Left lung (tissue), 10 donors: ENCODE results near the gene HNRNPUL1. TPM values are rescaled to one million over a fixed set of nuclear protein-coding genes. Genes with fewer than 3 reads are reported as not detected.

Experiments
- ATAC-seq: fragments of 200-7000 bp; cut with Tn5 transposase; one replicate; pipeline ENCODE4 v1.9.1; 2020; ENCODE audit warnings: moderate library complexity
- DNase-seq, 4 donors: peaks; one replicate each; pipeline ENCODE4 v3.0.0-alpha.2; 2013 to 2020
- H3K27ac ChIP-seq, 2 donors: fragments of 200-600 bp; sonication (generic) in 1 of 2; one replicate each; pipeline versions ENCODE4 v1.5.0 to v1.8.0; 2020 to 2021
- H3K27me3 ChIP-seq, 2 donors: fragments of 200-600 bp; sonication (generic) in 1 of 2; one replicate each; pipeline versions ENCODE4 v1.5.0 to v1.8.0; 2020 to 2021
- H3K36me3 ChIP-seq, 2 donors: fragments of 200-600 bp; sonication (generic) in 1 of 2; one replicate each; pipeline versions ENCODE4 v1.5.0 to v1.8.0; 2020 to 2021
- H3K4me1 ChIP-seq, 2 donors: fragments of 200-600 bp; one replicate each; pipeline ENCODE4 v1.8.0; 2021
- H3K4me3 ChIP-seq, 2 donors: fragments of 200-600 bp; sonication (generic) in 1 of 2; one replicate each; pipeline versions ENCODE4 v1.5.0 to v1.8.0; 2020 to 2021; ENCODE audit warnings: mild to moderate bottlenecking in 1 of 2
- H3K9me3 ChIP-seq, 2 donors: fragments of 200-600 bp; sonication (generic) in 1 of 2; one replicate each; pipeline versions ENCODE4 v1.5.0 to v1.8.0; 2020 to 2021
- intact Hi-C, 2 donors: fragments of 100-400 bp; cut with DNase I; formaldehyde crosslinking; loops; one replicate each; pipeline versions ENCODE4 v1.11.2 to v1.14.2; 2022
- polyA plus RNA-seq, 6 donors: library from polyadenylated mRNA; unstranded; fragments of 120-200 nt; gene quantifications; one replicate each; pipeline ENCODE4 v1.2.1, GENCODE V29; 2013; ENCODE audit not compliant: insufficient read length in 6 of 6
- total RNA-seq, 2 donors: library from RNA; stranded (reverse); fragmentation: NEBNext Ultra II Directional; extraction: Animal tissue kit (Norgen Biotek cat#: 25700); gene quantifications; one replicate each; pipeline ENCODE4 v1.2.1, GENCODE V29; 2021
- TF ChIP-seq, protein P1 (sequence below), 2 donors: fragments of 200-600 bp; sonication (generic) in 1 of 2; IDR thresholded peaks; one replicate each; pipeline versions ENCODE4 v1.5.0 to v1.8.0; 2021; ENCODE audit warnings: antibody characterized with exemption in 2 of 2
- donor health status: DM: no; HTN: yes; CAD: no.
- donor health status: DM: no; HTN: no; CAD: no.

The HNRNPUL1 gene
- total and polyA plus RNA-seq, 8 donors: 168 to 240 (median 227) TPM

DNA sequence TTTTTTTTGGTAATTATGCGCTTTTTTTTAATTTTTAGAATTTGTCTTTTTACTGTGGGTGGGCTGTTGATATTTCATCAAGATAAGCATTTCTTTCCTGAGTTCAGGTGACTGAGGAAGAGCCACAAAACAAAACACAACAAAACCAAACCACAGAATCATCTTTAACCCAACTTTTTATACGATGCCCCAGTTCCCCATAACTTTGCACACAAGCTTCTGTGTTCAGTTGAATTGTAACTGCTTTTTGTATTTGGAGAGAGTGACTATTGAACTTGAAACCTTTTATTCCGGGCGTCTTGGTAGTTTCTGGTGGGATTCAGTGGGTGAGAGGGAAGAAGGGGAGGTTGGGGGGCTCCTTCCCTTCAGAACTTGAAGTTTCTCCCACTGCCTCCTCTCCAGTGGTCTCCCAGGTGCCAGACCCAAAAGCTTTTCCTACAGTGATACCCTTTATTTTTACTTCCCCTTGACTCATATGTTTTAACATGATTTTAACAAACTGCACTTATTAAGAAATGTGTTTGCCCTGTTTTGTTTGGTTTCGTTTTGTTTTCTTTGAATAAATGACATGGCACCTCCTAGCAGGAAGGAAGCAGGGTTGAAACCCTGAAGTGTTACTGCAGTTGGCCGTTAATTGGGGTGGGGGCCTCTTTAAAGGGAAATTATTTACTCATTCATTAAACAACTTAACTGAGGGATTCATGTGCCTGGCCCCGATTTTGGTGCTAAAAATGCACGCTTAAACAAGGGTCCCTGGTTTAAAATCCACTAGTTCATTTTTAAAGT, 43.1 kb downstream of the HNRNPUL1 start:
- no peak for ATAC-seq
- Histone ChIP-seq H3K9me3 (no peaks in the 10 kb centered on the region), H3K27ac (peak overlapping the region; percentile 96 to 98), H3K36me3 (peaks cover 0 to 59% of the 10 kb centered on the region in 2 donors), H3K4me3 (no peak overlapping the region), H3K4me1 (peaks cover 28 to 63% of the 10 kb centered on the region in 2 donors), H3K27me3 (no peaks in the 10 kb centered on the region)
- peak in 1 of 4 donors; percentile 11 for DNase-seq
- intact Hi-C loops: loop anchor here in 1 of 2 donors (5.0 kb wide), 1 partner anchor 100 kb away; no protein-coding TSS in a partner anchor
- TF ChIP-seq, protein P1, sequence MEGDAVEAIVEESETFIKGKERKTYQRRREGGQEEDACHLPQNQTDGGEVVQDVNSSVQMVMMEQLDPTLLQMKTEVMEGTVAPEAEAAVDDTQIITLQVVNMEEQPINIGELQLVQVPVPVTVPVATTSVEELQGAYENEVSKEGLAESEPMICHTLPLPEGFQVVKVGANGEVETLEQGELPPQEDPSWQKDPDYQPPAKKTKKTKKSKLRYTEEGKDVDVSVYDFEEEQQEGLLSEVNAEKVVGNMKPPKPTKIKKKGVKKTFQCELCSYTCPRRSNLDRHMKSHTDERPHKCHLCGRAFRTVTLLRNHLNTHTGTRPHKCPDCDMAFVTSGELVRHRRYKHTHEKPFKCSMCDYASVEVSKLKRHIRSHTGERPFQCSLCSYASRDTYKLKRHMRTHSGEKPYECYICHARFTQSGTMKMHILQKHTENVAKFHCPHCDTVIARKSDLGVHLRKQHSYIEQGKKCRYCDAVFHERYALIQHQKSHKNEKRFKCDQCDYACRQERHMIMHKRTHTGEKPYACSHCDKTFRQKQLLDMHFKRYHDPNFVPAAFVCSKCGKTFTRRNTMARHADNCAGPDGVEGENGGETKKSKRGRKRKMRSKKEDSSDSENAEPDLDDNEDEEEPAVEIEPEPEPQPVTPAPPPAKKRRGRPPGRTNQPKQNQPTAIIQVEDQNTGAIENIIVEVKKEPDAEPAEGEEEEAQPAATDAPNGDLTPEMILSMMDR (IDR thresholded peaks at IDR 0.05): no peak

DNA sequence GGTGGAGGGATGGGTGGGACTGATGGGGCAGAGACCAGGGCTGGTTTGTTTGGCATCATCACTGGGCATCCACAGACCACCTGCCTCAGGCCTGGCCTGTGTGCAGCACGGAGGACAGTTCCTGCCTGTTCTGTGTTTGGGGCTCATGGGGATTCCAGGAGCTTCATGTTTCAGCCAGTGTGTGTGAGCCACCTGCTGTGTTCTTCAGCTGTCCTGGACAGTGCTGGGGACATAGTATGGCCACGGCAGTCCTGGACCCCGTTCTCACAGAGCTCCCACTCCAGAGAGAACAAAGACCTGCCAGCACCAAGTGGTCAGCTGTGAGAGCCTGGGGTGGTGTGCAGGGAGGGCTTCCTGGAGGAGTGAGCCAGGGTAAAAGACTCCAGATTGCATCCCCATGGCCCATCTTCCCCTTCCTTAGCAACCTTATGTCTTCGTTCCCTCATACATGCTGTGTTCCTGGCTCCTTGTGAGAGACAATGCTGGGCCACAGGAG, 43.8 kb downstream of the HNRNPUL1 start:
- no peak overlapping the region for H3K4me3 ChIP-seq
- peaks cover 0 to 59% of the 10 kb centered on the region in 2 donors for H3K36me3 ChIP-seq

DNA sequence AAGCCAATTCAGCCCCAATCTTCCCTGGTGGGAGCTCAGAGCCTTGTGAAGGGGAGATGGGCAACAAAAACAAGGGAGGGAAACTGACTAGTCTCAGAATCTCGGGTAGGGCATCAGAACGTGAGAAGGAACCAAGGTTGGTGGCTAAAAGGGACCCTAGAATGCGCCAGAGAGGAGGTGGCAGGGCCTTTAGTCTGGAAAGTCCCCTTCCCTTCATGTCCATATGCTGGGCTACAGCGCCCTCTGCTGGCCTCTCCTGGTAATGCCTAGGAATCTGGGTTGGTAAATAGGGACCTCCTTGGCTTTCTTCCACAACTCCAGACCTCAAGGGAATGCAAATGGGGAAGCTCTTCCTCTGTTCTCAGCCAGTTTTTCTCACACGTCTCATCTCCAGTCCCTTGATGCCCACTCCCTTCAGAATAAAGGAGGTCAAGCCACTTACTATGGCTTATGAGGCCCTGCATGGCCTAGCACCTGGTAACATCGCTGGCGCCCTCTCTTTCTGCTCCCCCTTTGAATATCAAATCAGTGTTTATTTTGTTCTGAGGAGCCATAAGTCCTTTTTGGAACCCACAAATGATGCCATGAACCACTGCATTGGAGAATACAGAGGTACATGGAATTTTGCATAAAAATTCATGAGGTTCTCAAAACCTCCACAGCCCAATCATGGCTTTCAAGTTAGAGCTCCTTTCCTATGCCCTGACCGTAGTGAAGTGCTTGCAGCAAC, 44.4 kb downstream of the HNRNPUL1 start:
- intact Hi-C loops: loop anchor here in 1 of 2 donors (5.0 kb wide), 1 partner anchor 101 kb away; no protein-coding TSS in a partner anchor
- TF ChIP-seq, protein P1 (IDR thresholded peaks at IDR 0.05): peak; percentile 93 to 98
- Histone ChIP-seq H3K27ac (peak overlapping the region; percentile 96 to 98), H3K4me1 (peaks cover 28 to 68% of the 10 kb centered on the region in 2 donors), H3K4me3 (peak overlapping the region in 1 of 2 donors; percentile 85), H3K36me3 (peaks cover 0 to 59% of the 10 kb centered on the region in 2 donors), H3K9me3 (no peaks in the 10 kb centered on the region), H3K27me3 (no peaks in the 10 kb centered on the region)
- ATAC-seq (peak; percentile 82), DNase-seq (peak; percentile 90 to 94 (median 92))

More for the DNA sequence above, 43.8 kb downstream of the HNRNPUL1 start:
- TF ChIP-seq, protein P1 (IDR thresholded peaks at IDR 0.05): no peak
- ATAC-seq (peak; percentile 0), DNase-seq (peak in 1 of 4 donors; percentile 30)
- intact Hi-C loops: loop anchor here in 1 of 2 donors (5.0 kb wide), 1 partner anchor 101 kb away; no protein-coding TSS in a partner anchor
- no peaks in the 10 kb centered on the region for H3K27me3 ChIP-seq
- no peaks in the 10 kb centered on the region for H3K9me3 ChIP-seq
- peaks cover 28 to 63% of the 10 kb centered on the region in 2 donors for H3K4me1 ChIP-seq
- peak overlapping the region; percentile 96 to 98 for H3K27ac ChIP-seq

DNA sequence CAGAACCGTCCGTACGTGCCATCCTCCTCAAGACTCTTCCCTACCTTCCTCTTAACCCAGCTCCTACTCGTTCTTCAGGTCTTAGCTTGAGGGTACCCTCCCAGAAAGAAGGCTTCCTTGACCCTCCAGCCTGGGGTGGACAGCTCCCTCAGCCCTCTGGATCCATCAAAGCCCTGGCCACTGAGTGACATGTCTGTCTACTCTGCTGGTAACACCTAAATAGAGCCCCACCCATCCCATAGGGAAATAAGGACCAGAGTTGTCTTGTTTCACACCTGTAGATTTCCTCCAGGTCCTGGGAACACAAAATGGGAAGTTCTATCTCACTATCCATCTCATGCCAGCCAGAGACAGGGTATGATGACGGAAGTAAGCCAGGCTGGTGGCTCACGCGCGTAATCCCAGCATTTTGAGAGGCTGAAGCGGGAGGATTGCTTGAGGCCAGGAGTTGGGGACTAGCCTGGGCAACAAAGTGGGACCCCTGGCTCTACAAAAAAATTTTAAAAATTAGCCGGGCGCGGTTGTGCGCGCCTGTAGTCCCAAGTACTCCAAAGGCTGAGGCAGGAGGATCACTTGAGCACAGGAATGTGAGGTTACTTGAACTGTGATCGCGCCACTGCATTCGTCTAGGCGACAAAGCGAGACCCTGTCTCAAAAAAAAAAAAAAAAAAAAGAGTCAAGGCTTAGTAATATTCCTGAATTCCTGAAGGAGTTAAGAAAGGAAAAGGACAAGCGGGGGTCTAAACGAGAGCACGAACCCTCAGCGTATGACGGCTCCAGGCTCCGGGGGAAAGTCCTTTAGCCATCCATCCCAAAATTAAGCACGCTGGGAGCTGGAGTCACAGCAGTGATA, 45.2 kb downstream of the HNRNPUL1 start:
- Histone ChIP-seq H3K4me3 (peak overlapping the region; percentile 63 to 85), H3K4me1 (peaks cover 28 to 70% of the 10 kb centered on the region in 2 donors), H3K36me3 (peaks cover 0 to 59% of the 10 kb centered on the region in 2 donors), H3K27ac (peak overlapping the region; percentile 96 to 98), H3K9me3 (no peaks in the 10 kb centered on the region), H3K27me3 (no peaks in the 10 kb centered on the region)
- peak in 1 of 4 donors; percentile 46 for DNase-seq
- peak; percentile 46 for ATAC-seq
- TF ChIP-seq, protein P1 (IDR thresholded peaks at IDR 0.05): no peak
- intact Hi-C loops: loop anchor here in 1 of 2 donors (5.0 kb wide), 1 partner anchor 102 kb away; no protein-coding TSS in a partner anchor
